ENCODE measurements around the gene NCOA1. TPM values are rescaled to one million over a fixed set of nuclear protein-coding genes. Genes with fewer than 3 reads are reported as not detected.

The NCOA1 gene
- total and polyA plus RNA-seq, 10 of the 15 experiments (the other 5 are each of a cell fraction or from before 2014, with no cell fraction given), result 1.8 to 35.6 (median 6.1) TPM

- TF ChIP-seq STAT1 (conservative IDR thresholded peaks at IDR 0.05), result no peak
- TF ChIP-seq YY1 (IDR thresholded peaks at IDR 0.05; ENCODE audit: low read depth, low read length), result no peak
Observed at GRCh38 chr2:24657818-24658217, 166.8 kb downstream of the NCOA1 start (continued).

- H3K4me2 ChIP-seq (ENCODE audit: control insufficient read depth, insufficient read depth), result no peak overlapping the region
- H3K27me3 ChIP-seq (replicated peaks in 1 of 2; ENCODE audit: control insufficient read depth in 2 of 2, insufficient read depth in 2 of 2, low read length in 1 of 2), result no peaks in the 10 kb centered on the region
- no peak overlapping the region for H3K9ac ChIP-seq (ENCODE audit: control insufficient read depth, insufficient read depth, low read length)
- peaks cover 0 to 5% of the 10 kb centered on the region in 2 experiments; a peak in 1 of 4 replicates for H3K36me3 ChIP-seq (ENCODE audit: control insufficient read depth in 2 of 2, insufficient read depth in 2 of 2, low read length in 1 of 2)
- H3K27ac ChIP-seq (ENCODE audit: control insufficient read depth, insufficient read depth), result no peak overlapping the region
- H3K79me2 ChIP-seq (ENCODE audit: control insufficient read depth, insufficient read depth, low read length), result no peaks in the 10 kb centered on the region
- POLR2A ChIA-PET, result no interaction called here
- CTCF ChIA-PET, result no interaction called here
- no peaks in the 10 kb centered on the region; the same call in 1 of the 2 replicates for H4K20me1 ChIP-seq (ENCODE audit: control insufficient read depth, insufficient read depth)
- intact Hi-C loops (cut with micrococcal nuclease; ENCODE audit: unreplicated experiment) (no loop called here), in situ Hi-C loops (cut with MboI) (no loop called here)
- SMC1A ChIA-PET (ENCODE audit: uncharacterized antibody, unreplicated experiment), result interaction anchor here (1.3 to 2.0 kb wide), 3 partner anchors 18 to 237 kb away, joined by 4 to 6 read pairs (median 4); no protein-coding TSS in a partner anchor
- H3K4me3 ChIP-seq, result no peak overlapping the region
- WGBS (ENCODE audit: insufficient coverage, insufficient replicate concordance, low lambda C conversion rate, missing lambda C conversion rate), result 92% methylated on average over 4 of the region's 4 CpGs
- DNase-seq (ENCODE audit: low read depth, low spot score), result no peak
- no peak for ATAC-seq
- BruUV-seq (replicated peaks), result no TSS peak
- FAIRE-seq, result no peak
- no peaks in the 10 kb centered on the region for H3K4me1 ChIP-seq (ENCODE audit: control insufficient read depth, insufficient read depth, low read length)
- RAD21 ChIA-PET (ENCODE audit: unreplicated experiment), result no interaction called here
- no peaks in the 10 kb centered on the region for H3K9me3 ChIP-seq (replicated peaks; ENCODE audit: control insufficient read depth, insufficient read depth, low read length)
- no peak overlapping the region for H2AFZ ChIP-seq (ENCODE audit: control insufficient read depth, low read depth, low read length)
- no peak for TF ChIP-seq MYC (IDR thresholded peaks at IDR 0.05; ENCODE audit: insufficient read depth, insufficient read length, insufficient replicate concordance, low read length, severe bottlenecking)
- TF ChIP-seq MTA2 (IDR thresholded peaks at IDR 0.05; ENCODE audit: low read depth), result no peak
- no peak for TF ChIP-seq BRCA1 (IDR thresholded peaks at IDR 0.05; ENCODE audit: low read depth, low read length)
- TF ChIP-seq TCF7 (IDR thresholded peaks at IDR 0.05; ENCODE audit: borderline replicate concordance), result no peak
- TF ChIP-seq SRF (IDR thresholded peaks at IDR 0.05; ENCODE audit: low read depth in 2 of 2, low read length in 2 of 2), result no peak
- no peak for TF ChIP-seq REST (IDR thresholded peaks at IDR 0.05; ENCODE audit: low read depth, low read length)
- no peak for TF ChIP-seq ZNF274 (IDR thresholded peaks at IDR 0.05; ENCODE audit: insufficient read depth, insufficient read length)
- TF ChIP-seq ETV6 (conservative IDR thresholded peaks at IDR 0.05 in 1 of 2, IDR thresholded peaks at IDR 0.05 in 1 of 2; ENCODE audit: borderline replicate concordance in 1 of 2, low read depth in 1 of 2), result no peak
- no peak for TF ChIP-seq SUZ12 (IDR thresholded peaks at IDR 0.05; ENCODE audit: unreplicated experiment)
- no peak for TF ChIP-seq CBX3 (IDR thresholded peaks at IDR 0.05; ENCODE audit: borderline replicate concordance, low read depth)
- TF ChIP-seq RCOR1 (conservative IDR thresholded peaks at IDR 0.05; ENCODE audit: low read depth, low read length), result no peak
- no peak for TF ChIP-seq BHLHE40 (IDR thresholded peaks at IDR 0.05; ENCODE audit: borderline replicate concordance in 1 of 2, low read depth in 2 of 2, low read length in 1 of 2)
- TF ChIP-seq ZBTB11 (CRISPR knock-in tag; IDR thresholded peaks at IDR 0.05), result no peak
- no peak for TF ChIP-seq BACH1 (IDR thresholded peaks at IDR 0.05; ENCODE audit: borderline replicate concordance)
Observed at GRCh38 chr2:24658531-24659202, 167.6 kb downstream of the NCOA1 start.

Data from GM12878 (cell line).